GM21526 (cell line): ENCODE results near the gene APOL1.
"Not testable (repeated sequence)": the region's sequence is repeated elsewhere in the genome, so short reads cannot be mapped to it uniquely, and the experiment has no call there.

Source experiments
- ATAC-seq: cut with Tn5 transposase; IDR thresholded peaks from one replicate; pipeline ENCODE4 v1.9.1; 2021; ENCODE audit warnings: moderate library complexity; ENCODE audit not compliant: unreplicated experiment, low FRiP score

The APOL1 gene

DNA sequence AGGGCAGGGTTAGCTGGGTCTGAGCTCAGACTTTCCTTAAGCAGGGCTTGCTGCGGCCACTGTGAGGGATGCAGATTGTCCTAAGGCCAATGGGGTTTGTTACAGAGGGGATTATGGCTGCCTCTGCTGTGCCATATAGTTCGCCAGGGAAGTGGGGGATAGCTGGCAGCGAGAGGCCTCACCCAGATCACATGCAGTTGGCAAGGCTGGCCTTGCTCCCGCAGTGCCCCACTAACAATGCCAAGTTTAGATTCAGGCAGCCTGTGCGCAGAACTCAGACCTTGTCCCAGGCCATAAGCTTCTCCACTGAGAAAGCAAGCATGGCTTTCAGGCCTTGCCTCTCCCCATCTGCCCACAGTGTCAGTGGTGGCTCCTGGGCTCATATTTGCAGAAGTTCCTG is 8.9 kb upstream of the APOL1 start:
- ATAC-seq: no peak

DNA sequence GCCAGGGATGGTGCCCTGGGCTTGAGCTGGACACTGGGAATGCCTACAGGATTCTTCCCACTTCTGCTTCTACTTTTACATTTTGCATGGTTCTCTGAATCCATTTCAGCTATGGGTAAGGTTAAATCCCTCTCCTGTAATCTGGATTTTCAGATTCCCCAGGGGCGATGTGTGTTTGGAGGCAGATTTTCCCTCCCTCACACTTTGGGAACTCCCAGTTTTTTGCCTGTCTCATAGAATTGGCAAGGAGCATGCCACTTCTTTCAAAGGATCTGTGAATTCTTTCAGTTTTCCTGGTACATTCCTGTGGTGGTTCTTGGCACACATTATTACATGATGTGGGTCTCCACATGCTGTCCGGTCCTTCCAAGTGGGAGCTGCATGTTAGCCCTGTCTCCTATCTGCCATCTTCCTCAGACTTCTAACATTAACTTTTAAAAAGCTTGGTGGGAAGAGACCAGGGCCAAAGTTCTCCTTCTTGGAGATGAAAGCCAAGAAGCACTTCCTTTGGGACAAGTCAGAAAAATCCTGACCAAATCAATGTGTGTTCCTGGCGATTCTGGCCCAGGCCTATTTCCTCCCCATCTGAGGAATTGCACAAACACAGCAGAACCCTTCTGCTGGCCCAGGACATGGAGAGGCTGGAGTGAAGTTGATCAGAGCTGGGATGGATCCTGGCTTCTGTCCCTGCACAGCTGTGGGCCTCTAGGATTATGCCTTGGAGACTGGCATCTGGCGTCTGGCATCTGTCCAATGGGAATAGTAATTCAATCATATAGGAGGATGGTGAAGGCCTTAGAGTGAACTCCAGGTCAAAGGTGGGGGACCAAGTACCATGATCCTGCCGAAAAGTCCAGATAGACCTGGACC is 8.2 kb upstream of the APOL1 start:
- no peak for ATAC-seq

DNA sequence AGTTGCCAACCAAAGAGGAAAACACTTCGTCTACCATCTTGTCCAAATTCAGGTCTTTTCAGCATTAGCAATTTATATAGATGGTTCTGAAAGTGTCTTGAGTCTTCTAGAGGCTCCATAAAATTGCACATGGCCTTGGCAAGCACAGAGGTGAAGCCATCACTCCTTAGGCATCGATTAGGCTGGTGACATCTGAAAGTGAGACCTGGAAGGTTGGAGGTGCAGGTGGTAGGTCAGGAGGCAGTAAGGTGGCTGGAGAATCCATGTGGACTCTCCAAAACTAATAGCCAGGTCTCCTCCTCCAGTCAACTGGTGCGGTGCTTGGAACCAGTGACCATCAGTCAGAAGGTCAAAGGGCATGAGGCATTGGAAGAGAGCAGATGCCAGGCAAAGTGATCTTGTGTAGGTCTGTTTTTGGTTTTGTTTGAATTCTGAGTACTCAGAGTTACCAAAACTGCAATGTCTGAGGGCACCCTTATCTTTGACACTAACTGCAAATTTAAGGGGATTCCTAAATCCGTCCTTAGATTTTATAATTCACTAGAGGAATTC is 7.1 kb upstream of the APOL1 start:
- no peak for ATAC-seq

DNA sequence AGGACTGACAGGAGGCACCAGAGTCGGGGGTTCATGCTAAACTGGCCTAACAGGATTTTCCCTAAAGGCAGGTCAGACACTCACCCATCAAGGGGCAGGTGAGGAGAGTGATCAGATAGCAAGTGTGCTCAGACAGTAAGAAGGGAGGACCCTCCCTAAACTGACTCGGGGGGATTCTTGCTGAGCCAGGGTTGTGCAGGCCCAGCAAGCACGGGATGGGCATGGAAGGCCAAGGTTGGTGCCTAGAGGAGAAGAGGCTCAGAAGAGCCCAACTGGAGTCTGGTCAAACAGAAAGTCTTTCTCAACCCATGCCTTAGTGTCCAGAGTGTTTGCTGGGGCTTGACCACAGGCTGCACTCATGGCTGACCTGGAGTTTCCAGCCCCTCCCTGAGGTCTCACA is 6.2 kb upstream of the APOL1 start:
- no peak for ATAC-seq

DNA sequence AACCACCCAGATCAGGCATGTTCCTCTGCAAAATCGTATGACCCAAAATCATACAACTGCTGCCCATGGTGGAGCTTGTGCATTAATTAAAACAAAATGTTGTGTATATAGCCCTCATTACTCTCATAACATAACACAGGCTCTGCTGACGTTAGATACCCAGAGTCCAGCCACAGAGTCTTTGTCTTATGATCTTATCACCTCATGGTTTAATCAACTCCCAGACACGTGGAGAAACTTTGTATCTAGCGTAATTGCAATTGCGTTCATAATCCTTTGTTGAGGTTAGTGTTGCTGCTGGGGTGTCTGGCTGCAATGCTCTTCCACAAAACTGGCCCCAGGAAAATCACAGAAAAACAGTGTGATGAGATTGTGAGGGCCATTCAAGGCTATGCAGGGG is 5.0 kb upstream of the APOL1 start:
- ATAC-seq: no peak

DNA sequence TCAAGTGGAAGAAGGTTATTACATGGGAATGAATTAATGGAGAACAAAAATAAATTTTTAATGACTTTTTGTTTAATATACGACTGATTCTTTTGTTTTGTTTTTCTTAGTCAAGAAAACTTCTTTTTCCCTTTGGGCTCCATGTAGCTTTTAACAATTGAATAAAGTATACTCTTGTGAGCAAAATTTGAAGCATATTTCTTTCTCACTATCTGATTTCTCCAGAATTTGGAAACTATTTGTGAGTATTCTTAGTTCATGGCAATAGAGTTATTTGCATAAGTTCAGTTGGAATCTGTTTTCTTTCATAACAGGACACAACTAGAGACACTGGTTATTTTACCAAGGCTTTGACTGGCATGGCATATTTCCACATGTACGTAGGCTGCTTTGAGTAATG is 3.8 kb upstream of the APOL1 start:
- no peak for ATAC-seq

DNA sequence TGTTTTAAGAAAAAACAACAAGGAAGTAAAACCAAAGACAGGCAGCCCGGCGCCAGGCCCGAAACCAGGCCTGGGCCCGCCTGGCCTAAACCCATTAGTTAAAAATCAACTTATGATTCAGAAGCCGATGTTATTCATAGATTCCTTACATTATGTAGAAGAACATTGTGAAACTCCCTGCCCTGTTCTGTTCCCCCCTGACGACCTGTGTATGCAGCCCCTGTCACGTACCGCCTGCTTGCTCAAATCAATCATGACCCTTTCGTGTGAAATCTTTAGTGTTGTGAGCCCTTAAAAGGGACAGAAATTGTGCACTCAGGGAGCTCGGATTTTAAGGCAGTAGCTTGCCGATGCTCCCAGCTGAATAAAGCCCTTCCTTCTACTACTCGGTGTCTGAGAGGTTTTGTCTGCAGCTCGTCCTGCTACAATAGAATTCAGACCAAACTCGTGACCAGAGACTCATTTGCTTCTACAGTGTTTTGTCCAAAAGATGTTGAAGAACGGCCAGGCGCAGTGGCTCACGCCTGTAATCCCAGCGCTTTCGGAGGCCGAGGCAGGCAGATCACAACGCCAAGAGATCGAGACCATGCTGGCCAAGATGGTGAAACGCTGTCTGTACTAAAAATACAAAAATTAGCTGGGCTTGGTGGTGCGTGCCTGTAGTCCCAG is 2.5 kb upstream of the APOL1 start:
- not testable (repeated sequence) for ATAC-seq

DNA sequence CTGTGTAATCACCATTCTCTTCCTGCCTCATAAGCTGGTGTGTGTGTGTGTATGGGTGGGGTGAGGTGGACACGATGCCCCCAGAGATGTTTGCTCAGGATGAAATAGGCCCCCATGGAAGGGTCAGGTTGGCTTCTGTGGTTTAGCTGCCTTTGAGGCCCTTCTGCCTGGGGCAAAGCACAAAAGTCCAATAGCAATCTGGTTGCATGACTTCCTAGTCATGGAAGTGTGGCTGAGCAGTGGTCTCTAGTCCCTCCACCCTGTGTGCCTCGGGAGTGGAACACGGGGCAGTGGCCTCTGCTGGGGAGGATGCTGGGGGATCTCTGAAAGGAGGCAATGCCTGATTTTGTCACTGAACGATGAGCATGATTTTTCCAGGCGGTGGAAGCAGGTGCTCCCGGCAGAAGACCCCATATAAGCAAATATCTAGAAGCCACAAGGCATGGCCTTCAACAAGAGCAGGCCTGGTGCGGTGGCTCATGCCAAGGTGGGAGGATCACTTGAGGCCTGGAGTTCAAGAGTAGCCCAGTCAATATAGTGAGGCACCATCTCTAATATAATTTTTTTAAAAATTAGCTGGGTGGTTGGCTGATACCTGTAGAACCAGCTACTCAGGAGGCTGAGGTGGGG is 839 bp upstream of the APOL1 start:
- not testable (repeated sequence) for ATAC-seq

DNA sequence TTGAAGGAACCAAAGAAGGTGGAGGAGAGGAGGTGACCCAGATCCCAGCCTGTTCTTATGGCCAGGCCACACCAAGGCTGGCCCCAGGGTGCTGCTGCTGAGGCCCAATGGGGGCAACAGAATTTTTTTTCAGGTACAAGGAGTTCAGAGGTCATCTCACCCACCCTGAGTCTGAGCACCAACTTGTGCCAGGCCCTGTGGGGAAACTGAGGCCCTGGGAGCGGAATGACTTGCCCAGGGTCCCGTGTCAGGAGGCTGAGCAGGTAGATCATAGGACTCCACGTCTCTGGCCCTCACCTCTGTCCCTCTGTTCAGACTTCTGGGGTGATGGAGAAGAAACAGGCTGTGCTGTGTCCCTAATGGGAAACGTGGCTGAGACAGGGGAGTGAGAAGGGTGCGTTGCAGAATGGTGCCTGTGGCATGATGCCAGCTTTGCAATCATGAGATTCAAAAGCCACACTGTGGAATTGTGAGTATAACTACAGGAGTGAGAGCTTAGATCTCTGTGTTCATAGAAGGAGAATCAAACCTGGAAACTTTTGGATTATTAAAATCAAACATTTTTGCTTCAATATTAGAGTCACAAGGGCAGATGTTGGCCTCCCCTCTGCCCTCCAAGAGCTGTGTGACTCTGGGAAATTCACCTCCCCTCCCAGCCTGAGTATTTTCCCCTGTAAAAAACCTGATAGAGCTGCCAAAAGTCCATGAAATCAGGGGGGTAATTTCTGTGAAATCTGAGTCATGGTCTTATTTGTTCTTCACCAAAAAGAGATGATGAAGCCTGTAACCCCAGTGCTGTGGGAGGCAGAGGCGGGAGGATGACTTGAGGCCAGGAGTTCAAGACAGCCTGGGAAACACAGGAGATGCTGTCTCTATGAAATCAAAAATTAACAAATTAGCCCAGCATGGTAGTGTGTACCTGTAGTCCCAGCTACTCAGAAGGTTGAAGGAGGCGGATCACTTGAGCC is 874 bp downstream of the APOL1 start:
- no peak for ATAC-seq

DNA sequence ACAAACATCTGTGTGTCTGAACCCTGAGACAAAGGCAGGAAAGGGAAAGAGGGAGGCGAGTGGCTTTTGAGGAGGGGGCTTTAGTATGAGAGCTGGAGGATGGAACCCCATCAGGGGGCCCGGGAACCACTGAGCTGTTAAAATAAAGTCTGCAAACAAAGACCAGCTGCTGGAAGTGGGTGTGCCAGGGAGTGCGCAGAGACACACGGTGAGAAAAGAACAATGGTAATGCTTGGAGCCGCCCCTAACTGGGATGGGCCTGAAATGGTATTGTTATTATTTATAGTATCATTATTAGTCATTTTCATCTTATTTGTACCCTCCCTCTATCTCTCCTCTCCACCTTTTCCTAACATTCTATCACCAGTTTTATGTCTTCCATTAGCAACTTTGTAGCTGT is 2.6 kb downstream of the APOL1 start:
- not testable (repeated sequence) for ATAC-seq

DNA sequence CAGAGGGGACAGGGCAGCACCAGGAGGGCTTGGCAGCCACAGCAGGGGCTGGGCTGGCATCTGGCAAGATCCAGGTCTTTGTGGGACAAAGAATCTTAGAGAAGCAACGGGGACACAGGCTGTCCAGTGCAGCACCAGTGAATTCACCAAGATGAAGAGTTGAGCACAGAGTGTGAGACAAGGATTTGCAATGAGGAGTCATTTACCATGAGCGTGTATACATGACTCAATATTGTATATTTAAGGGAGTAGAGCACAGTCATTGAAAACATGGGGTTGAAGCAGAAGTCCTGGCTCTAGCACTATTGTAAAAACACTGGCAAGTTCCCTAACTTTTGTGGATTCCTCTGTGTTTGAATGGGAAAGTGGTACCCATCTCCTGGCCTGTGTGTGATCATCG is 3.5 kb downstream of the APOL1 start:
- ATAC-seq: no peak

DNA sequence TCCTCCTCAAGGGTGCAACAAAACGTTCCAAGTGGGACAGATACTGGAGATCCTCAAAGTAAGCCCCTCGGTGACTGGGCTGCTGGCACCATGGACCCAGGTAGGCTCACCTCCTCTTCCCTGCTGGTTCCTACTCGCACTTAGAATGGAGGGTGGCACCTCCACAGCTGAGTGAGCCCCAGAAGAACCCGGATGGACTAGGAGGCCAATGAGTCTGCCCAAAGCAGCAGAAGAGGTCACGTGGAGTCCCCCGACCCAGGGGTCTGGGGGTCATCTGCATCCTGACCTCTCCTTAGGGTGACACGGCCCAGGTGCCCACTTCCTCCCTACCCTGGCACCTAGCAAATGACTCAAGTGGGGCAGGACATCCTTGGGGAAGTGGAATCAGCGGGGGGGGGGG is 4.4 kb downstream of the APOL1 start:
- no peak for ATAC-seq

DNA sequence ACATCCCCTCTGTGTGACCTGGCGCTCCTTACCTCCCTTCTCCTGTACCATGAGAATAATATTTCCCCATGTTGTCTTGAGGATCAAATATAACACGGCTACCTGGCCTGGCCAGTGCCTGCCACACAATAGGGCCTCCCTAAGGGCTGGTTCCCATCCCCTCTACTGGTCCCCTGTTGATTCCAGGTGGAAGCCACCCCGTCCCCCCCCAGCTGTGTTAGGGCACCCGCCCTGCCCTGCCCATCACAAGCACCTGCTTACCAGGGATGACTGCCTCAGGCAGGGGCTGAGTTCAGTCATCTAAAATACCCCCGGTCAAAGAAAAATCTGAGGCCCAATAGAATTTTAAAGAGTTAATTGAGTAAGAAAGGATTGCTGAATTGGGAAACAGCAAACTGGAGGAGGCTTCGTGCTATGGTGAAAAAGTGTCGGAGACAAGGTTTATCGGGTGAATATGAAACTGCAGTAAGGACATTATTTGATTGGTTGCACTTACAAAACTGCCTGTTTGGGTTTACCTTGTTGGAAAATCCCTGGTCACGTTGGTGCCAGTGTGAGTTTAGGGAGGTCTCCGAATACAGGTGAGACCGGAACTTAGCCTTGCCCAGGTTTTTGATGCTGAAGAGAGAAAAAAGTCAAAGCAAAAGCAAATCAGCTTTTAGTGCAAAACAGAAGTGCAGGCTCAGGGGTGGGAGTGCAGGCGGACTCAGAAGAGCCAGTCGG is 5.2 kb downstream of the APOL1 start:
- no peak for ATAC-seq

DNA sequence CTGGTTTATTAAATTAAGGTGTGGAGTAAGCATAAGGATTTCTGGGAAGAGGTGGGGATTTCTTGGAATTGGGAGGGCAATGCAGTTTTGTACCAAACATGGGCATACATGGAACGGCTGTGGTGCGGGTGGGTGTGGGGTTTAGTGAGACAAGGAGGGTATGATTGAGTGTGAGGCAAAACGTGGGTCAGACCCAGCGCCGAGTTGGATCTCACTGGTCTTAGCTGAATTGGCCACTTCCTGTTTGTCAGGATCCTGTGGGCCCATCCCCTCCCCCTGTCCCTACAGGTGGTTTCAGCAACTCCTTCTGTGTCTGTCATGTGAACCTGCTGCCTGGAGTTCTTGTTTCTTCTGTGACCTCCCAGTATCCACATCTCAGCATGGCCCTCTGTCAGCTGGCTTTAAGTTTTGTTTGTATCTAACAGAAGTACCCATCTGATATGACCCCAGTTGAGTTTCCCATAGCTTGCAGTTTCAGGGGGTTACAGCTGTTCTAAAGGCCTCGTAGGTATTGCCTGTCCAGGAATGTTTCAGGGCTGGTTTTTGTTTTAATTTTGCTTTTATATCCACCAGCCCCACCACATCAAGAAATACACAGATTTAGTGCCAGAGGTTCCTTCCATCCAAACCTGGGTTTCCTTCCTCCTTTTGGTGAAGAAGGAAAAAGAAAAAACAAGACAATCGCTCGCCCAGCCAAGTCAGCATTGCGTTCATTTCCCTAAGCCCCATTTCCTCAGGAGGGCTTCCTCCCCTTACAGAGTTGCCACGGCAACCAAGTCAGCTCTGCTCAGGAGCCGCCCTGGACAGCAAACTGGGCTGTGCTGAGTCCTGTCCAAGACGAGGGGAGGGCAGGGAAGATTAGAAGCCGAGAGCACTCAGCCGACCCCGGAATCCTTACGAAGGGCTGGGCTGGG is 6.0 kb downstream of the APOL1 start:
- ATAC-seq: no peak

DNA sequence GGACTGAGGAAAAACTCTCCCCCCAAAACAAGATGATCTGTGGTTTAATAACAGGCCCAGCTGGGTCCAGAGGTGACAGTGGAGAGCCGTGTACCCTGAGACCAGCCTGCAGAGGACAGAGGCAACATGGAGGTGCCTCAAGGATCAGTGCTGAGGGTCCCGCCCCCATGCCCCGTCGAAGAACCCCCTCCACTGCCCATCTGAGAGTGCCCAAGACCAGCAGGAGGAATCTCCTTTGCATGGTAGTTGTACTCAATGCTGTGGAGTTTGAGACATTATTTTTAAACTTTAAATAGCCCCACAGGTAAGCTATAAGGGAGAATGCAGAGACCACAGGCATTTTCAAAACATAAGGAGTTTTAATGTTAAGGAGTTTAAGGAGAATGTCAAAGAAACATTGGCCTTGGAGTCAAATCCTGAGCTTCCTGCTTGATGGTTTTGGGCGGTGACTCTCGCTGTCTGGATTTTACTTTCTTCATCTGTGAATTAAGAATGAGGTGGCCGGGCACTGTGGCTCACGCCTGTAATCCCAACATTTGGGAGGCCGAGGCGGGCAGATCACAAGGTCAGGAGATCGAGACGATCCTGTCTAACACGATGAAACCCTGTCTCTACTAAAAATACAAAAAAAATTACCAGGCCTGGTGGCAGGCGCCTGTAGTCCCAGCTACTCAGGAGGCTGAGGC is 6.8 kb downstream of the APOL1 start:
- no peak for ATAC-seq

DNA sequence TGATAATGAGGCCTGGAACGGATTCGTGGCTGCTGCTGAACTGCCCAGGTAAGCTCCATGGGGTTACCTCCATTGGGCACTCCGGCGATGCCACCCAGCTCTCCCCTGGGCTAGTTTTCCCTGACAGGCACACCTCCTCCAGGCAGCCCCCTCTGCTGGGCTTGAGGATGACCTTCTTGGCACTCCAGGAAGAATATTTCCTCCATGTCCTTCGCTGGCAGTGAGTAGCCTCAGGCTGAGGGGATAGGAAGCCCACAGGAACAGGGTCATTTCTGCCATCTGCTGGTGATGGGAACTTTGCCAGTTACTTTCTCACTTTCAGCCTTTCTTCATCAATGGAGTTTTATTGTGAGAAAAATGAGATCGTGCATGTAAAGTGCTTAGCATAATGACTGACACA is 8.7 kb downstream of the APOL1 start:
- not testable (repeated sequence) for ATAC-seq

DNA sequence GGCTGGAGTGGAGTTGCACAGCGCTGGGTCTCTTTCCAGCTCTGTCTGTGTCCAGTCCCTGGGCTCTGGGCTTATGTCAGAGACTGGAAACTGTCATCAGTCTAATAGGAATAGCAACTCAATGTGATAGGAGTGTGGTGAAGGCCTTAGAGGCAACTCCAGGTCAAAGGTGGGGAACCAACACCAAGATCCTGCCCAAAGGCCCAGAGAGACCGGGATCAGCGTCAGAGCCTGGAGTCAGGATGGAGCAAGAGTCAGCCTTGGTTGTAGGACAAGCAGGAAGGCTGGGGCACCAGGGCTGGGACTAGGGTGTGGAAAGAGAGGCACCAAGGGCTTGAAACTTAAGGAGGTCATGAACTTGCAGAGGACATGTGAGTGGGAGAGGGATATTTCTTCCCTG is 9.4 kb downstream of the APOL1 start:
- not testable (repeated sequence) for ATAC-seq

DNA sequence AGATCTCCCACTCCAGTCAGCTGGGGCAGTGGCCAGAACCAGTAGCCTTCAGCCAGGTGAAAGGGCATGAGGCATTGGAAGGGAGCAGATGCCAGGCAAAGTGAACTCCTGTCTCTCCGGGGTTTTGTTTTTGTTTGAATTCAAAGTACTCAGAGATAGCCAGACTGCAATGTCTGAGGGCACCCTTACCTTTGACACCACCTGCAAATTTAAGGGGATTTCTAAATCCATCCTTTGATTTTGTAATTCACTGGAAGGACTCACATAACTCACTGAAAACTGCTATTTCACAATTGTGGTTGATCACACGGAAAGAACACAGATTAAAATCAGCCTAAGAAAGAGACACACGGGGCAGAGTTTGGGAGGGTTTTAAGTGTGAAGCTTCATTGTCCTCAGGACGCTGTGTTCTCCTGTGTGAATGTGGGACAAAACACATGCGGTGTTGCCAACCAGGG is 10.3 kb downstream of the APOL1 start:
- ATAC-seq: not testable (repeated sequence)
